Transverse colon (tissue), 4 donors: ENCODE results near the gene PMEL. TPM values are rescaled to one million over a fixed set of nuclear protein-coding genes. Genes with fewer than 3 reads are reported as not detected.
A peak's percentile ranks its signal among the peaks of the same experiment; 100 is the strongest.

Source experiments
- DNase-seq: peaks from one replicate; pipeline ENCODE4 v3.0.0-alpha.2; 2019
- H3K27ac ChIP-seq, 4 donors: fragments of 200-600 bp; sonication (generic); 2 replicates each; pipeline ENCODE4 v1.5.1; 2016 to 2018; ENCODE audit warnings: inconsistent platforms in 4 of 4
- H3K27me3 ChIP-seq: fragments of 200-600 bp; sonication (generic); 2 replicates; pipeline ENCODE4 v1.5.1; 2017; ENCODE audit warnings: inconsistent platforms
- H3K36me3 ChIP-seq, 4 donors: fragments of 200-600 bp; sonication (generic); 2 replicates each; pipeline ENCODE4 v1.5.1; 2017 to 2019; ENCODE audit warnings: inconsistent platforms in 4 of 4
- H3K4me1 ChIP-seq, 4 donors: fragments of 200-600 bp; sonication (generic); 2 replicates each; pipeline ENCODE4 v1.5.1; 2017 to 2020; ENCODE audit warnings: inconsistent platforms in 4 of 4
- H3K4me3 ChIP-seq, 4 donors: fragments of 200-600 bp; sonication (generic); 1 replicate in 1 of 4; 2 replicates in 3 of 4; pipeline versions ENCODE4 v1.5.1 to v1.6.1; 2017 to 2019; ENCODE audit warnings: inconsistent platforms in 4 of 4
- H3K9me3 ChIP-seq, 2 donors: fragments of 200-600 bp; sonication (generic); 2 replicates each; pipeline ENCODE4 v1.5.1; 2017 to 2019; ENCODE audit warnings: inconsistent platforms in 2 of 2
- CTCF ChIP-seq, 5 experiments: fragments of 200-600 bp in 3 of 5; fragments of 450-650 bp in 2 of 5; sonication (generic) in 3 of 5; IDR thresholded peaks; 1 replicate in 2 of 5; 2 replicates in 3 of 5; pipeline ENCODE4 v1.5.1; 2016 to 2017; ENCODE audit warnings: antibody characterized with exemption in 5 of 5, inconsistent platforms in 3 of 5, mild to moderate bottlenecking in 2 of 5, moderate library complexity in 1 of 5
- EP300 ChIP-seq: sonication (generic); formaldehyde crosslinking; IDR thresholded peaks from one replicate; pipeline ENCODE4 v1.6.1; 2017; ENCODE audit warnings: antibody characterized with exemption, low read depth
- POLR2A ChIP-seq: fragments of 450-650 bp; IDR thresholded peaks from one replicate; pipeline ENCODE4 v1.6.1; 2016; ENCODE audit warnings: antibody characterized with exemption, mild to moderate bottlenecking, moderate library complexity
- POLR2AphosphoS5 ChIP-seq, 3 donors: sonication (generic); formaldehyde crosslinking; IDR thresholded peaks; one replicate each; pipeline ENCODE4 v1.6.1; 2016; ENCODE audit warnings: antibody characterized with exemption in 3 of 3
- WGBS, 2 donors: methylation state at CpG; one replicate each; pipeline ENCODE4 v1.1.5; 2018; ENCODE audit warnings: low coverage in 1 of 2; 5-methylcytosine and 5-hydroxymethylcytosine counted together
- in situ Hi-C, 4 donors: fragments of 200-750 bp; cut with MboI; loops; one replicate each; pipeline versions ENCODE4 v1.15.0 to v1.15.1; 2017; ENCODE audit warnings: low sequenced_read_pairs in 3 of 4, low pct_ligation_motif_present in 1 of 4, low pct_unique_long_range_greater_than_20kb in 1 of 4
- intact Hi-C: fragments of 100-400 bp; cut with DNase I; formaldehyde crosslinking; loops from one replicate; pipeline ENCODE4 v1.15.1; 2023; ENCODE audit warnings: low total_unique reads
- total RNA-seq, 4 donors: library from RNA; depleted of rRNA; stranded (reverse); fragments of >200 nt; gene quantifications; one replicate each; pipeline ENCODE4 v1.1.0, GENCODE V29; 2016

PMEL gene
- total RNA-seq = 1 to 10 TPM in 3 of 4 donors, not detected in 1; 2.4 to 7.0 (median 4.9) TPM

- Histone ChIP-seq H3K4me3 (peak within 1 kb of the TSS; percentile 56 to 91 (median 80)), H3K27me3 (no peaks in the 10 kb centered on the region), H3K4me1 (peaks cover 8 to 18% (median 14%) of the 10 kb centered on the region in 4 donors), H3K36me3 (no peaks in the 10 kb centered on the region), H3K9me3 (no peaks in the 10 kb centered on the region), H3K27ac (peak within 1 kb of the TSS; percentile 78 to 92 (median 86))
- in situ Hi-C loops = no loop called here
- intact Hi-C loops = no loop called here
- no peak for TF ChIP-seq POLR2AphosphoS5 (IDR thresholded peaks at IDR 0.05)
- TF ChIP-seq CTCF (IDR thresholded peaks at IDR 0.05) = no peak
- no peak for TF ChIP-seq POLR2A
- no peak for TF ChIP-seq EP300
- DNase-seq = no peak
- 3 to 7% methylated on average over 2 to 4 of the region's 4 CpGs for WGBS, 2 donors
Observed at GRCh38 chr12:55965941-55966407, at the start of gene PMEL. Gene PMEL (minus strand): TSS chr12:55966042. CDS start chr12:55966011, 31 bp downstream.

DNA sequence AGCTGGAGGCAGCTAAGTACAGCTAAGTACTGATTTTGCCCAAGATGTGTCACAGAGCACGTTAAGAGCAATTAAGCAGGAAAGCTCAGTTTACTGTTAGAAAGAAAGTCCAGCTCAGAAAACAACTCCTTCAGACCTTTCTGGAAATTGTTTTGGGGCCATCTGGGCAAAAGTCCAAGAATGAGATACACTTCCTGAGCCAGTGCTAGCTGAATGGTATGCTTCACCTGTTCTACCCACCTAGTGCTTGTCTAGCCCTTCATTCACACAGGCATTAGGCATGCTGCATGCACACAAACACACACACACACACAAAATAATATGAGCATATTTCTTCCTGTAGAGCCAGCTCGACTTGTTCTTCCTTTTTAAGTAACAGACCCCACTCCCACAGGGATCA, 48.4 kb upstream of the PMEL start:
- no peak overlapping the region for H3K27ac ChIP-seq

DNA sequence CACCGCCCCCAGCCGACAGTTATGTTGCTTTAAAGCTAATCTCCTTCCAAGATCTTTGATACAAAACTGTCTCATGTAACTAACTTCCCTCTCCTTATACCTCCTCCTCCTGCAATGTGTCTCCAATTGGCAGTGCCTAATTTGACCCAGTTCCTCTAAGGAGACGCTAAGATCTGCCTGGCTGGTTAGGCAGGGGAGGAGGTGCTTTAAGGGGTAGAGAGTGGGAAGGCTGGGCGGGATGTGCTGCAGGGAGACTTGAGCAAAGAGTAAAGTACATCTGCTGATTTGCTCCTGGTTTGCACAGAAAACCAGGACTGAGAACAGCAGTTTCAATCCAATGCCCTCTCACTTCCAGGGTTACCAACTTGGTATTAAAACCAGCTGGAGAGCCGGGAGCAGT, 47.6 kb upstream of the PMEL start:
- no peak overlapping the region for H3K27ac ChIP-seq
- H3K36me3 ChIP-seq = no peaks in the 10 kb centered on the region
- intact Hi-C loops (no loop called here), in situ Hi-C loops (no loop called here)
- H3K4me3 ChIP-seq = no peak overlapping the region
- H3K9me3 ChIP-seq = no peaks in the 10 kb centered on the region
- no peak for DNase-seq
- no peaks in the 10 kb centered on the region for H3K27me3 ChIP-seq
- 76% methylated on average over 5 of the region's 5 CpGs; no CpG with 5 or more reads in 1 of the 2 donors for WGBS, 2 donors
- H3K4me1 ChIP-seq = peaks cover 0 to 25% (median 20%) of the 10 kb centered on the region in 4 donors
- TF ChIP-seq EP300 (no peak), POLR2AphosphoS5 (IDR thresholded peaks at IDR 0.05) (no peak), CTCF (IDR thresholded peaks at IDR 0.05) (no peak), POLR2A (no peak)

More for the DNA sequence above, 48.4 kb upstream of the PMEL start:
- no peak for TF ChIP-seq POLR2A
- TF ChIP-seq POLR2AphosphoS5 (IDR thresholded peaks at IDR 0.05) = no peak
- TF ChIP-seq CTCF (IDR thresholded peaks at IDR 0.05) = no peak
- no peak for TF ChIP-seq EP300
- in situ Hi-C loops = no loop called here
- peaks cover 0 to 23% (median 20%) of the 10 kb centered on the region in 4 donors for H3K4me1 ChIP-seq
- 25 to 40% methylated on average over 2 of the region's 2 CpGs for WGBS, 2 donors
- no peaks in the 10 kb centered on the region for H3K27me3 ChIP-seq
- no peaks in the 10 kb centered on the region for H3K36me3 ChIP-seq
- no peaks in the 10 kb centered on the region for H3K9me3 ChIP-seq
- DNase-seq = no peak
- no peak overlapping the region for H3K4me3 ChIP-seq
- intact Hi-C loops = no loop called here

DNA sequence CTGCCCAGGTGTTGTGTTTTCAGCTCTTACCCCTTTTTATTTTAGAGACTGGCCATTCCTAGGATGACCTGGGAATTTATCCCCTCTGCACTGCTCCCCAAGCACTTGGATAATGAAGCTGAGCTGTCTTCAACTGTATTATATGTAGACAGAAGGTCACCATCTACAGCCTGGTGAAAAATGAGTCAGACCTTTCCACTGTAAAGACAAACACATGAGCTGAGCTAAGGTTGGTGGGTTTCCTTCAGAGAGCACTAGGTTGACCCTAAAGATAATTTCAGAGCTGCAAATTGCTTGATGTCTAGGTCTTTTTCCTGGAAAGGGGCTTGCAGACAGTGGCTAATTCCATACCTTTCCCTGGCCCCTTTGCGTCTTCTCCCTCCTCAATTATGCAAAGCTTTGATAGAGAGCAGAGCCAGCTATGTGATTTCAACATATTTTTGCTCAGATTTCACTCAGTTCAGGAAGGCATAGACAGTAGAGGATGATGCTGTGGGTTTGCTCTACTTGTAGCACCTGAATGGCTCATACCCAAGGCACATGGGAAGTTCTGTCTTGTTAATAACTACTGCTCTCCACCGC, 45.8 kb upstream of the PMEL start:
- Histone ChIP-seq H3K27me3 (no peaks in the 10 kb centered on the region), H3K36me3 (no peaks in the 10 kb centered on the region), H3K27ac (no peak overlapping the region), H3K4me3 (no peak overlapping the region), H3K4me1 (peaks cover 0 to 37% (median 28%) of the 10 kb centered on the region in 4 donors), H3K9me3 (no peaks in the 10 kb centered on the region)
- no peak for DNase-seq
- in situ Hi-C loops = no loop called here
- intact Hi-C loops = no loop called here
- TF ChIP-seq CTCF (IDR thresholded peaks at IDR 0.05) = no peak
- TF ChIP-seq POLR2A = no peak
- TF ChIP-seq POLR2AphosphoS5 (IDR thresholded peaks at IDR 0.05) = no peak
- WGBS, 2 donors = 100% methylated on average over 2 of the region's 2 CpGs
